Kidney epithelial cell (primary cell): ENCODE data around the gene TMEM14B. TPM values are rescaled to one million over a fixed set of nuclear protein-coding genes. Genes with fewer than 3 reads are reported as not detected.
"Not testable (repeated sequence)": the region's sequence is repeated elsewhere in the genome, so short reads cannot be mapped to it uniquely, and the experiment has no call there.

Experiments
- DNase-seq: peaks from one replicate; pipeline ENCODE4 v3.0.0-alpha.2; 2010; ENCODE audit warnings: low read depth
- H3K27me3 ChIP-seq: 2 replicates; pipeline ENCODE4 v1.6.0; 2011; ENCODE audit warnings: low read length; ENCODE audit not compliant: control insufficient read depth, insufficient read depth
- H3K36me3 ChIP-seq: 2 replicates; pipeline ENCODE4 v1.5.1; 2011; ENCODE audit warnings: low read length; ENCODE audit not compliant: control insufficient read depth, insufficient read depth
- H3K4me3 ChIP-seq: 2 replicates; pipeline ENCODE4 v1.5.1; 2011; ENCODE audit warnings: low read depth, mild to moderate bottlenecking, control low read depth, low read length
- total RNA-seq: library from RNA; depleted of rRNA; stranded (reverse); fragments of >200 nt; gene quantifications from 2 replicates; pipeline ENCODE4 v1.2.3, GENCODE V29; 2015
- TF ChIP-seq, protein P1 (sequence below): IDR thresholded peaks from 2 replicates; pipeline ENCODE4 v1.5.1; 2011; ENCODE audit warnings: mild to moderate bottlenecking, moderate library complexity, low read length, control low read depth, inconsistent platforms; ENCODE audit not compliant: insufficient read depth, poor library complexity, severe bottlenecking

The TMEM14B gene
- total RNA-seq, 1 donor from 2014 or later = 99.8 TPM

- TF ChIP-seq, protein P1, sequence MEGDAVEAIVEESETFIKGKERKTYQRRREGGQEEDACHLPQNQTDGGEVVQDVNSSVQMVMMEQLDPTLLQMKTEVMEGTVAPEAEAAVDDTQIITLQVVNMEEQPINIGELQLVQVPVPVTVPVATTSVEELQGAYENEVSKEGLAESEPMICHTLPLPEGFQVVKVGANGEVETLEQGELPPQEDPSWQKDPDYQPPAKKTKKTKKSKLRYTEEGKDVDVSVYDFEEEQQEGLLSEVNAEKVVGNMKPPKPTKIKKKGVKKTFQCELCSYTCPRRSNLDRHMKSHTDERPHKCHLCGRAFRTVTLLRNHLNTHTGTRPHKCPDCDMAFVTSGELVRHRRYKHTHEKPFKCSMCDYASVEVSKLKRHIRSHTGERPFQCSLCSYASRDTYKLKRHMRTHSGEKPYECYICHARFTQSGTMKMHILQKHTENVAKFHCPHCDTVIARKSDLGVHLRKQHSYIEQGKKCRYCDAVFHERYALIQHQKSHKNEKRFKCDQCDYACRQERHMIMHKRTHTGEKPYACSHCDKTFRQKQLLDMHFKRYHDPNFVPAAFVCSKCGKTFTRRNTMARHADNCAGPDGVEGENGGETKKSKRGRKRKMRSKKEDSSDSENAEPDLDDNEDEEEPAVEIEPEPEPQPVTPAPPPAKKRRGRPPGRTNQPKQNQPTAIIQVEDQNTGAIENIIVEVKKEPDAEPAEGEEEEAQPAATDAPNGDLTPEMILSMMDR = no peak
- Histone ChIP-seq H3K27me3 (no peaks in the 10 kb centered on the region), H3K4me3 (no peak overlapping the region), H3K36me3 (peaks cover 1% of the 10 kb centered on the region)
- DNase-seq = no peak
These were observed 21.9 kb upstream of the TMEM14B start for GRCh38 chr6:10725716-10726115.

DNA sequence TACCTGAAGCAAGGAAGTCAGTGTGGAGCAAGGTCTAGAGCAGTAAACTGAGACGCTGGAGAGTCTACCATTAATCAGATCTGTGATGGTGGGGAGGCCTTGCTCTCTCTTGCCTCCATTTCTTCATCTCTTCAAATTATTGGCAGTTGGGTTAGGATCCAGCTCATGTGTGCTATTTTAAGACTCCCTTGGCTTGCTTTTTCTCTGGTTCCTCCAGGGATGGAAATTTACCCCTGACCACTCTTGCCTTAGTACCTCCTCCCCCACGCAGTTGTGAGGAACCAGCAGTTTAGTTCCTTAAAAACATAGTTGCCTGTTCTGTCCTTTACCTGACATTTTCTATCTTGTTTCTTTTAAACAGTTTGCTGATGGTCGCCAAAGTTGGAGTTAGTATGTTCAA is 17.4 kb upstream of the TMEM14B start:
- TF ChIP-seq, protein P1 = no peak
- no peak for DNase-seq
- no peaks in the 10 kb centered on the region for H3K27me3 ChIP-seq
- H3K4me3 ChIP-seq = no peak overlapping the region
- no peaks in the 10 kb centered on the region for H3K36me3 ChIP-seq

GRCh38 chr6:10733151-10733715 is 14.4 kb upstream of the TMEM14B start:
- Histone ChIP-seq H3K36me3 (no peaks in the 10 kb centered on the region), H3K4me3 (no peak overlapping the region), H3K27me3 (no peaks in the 10 kb centered on the region)
- TF ChIP-seq, protein P1 = no peak
- no peak for DNase-seq

DNA sequence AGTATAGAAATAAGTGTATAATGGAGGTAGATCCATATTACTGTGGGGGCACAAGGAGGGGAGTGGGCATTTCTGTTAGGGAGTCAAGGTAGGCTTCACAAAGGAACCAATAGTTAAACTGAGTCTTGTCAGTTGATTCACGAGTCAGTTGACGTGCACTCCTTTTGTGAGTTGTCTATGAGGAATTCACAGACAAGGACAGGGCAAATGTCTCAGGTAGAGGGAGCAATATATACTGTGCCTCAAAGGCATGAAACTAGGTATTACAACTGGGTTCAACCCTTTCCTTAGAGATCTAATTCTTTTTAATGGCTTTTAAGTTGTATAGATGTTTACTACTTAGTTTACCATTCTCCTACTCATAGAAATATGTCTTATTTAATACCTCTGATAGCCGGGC is 13.7 kb upstream of the TMEM14B start:
- DNase-seq = no peak
- Histone ChIP-seq H3K27me3 (no peaks in the 10 kb centered on the region), H3K36me3 (no peaks in the 10 kb centered on the region), H3K4me3 (no peak overlapping the region)
- TF ChIP-seq, protein P1 = no peak

- no peaks in the 10 kb centered on the region for H3K27me3 ChIP-seq
- TF ChIP-seq, protein P1 = no peak
- no peak for DNase-seq
- no peak overlapping the region for H3K4me3 ChIP-seq
- H3K36me3 ChIP-seq = no peaks in the 10 kb centered on the region
These were observed 10.9 kb upstream of the TMEM14B start for GRCh38 chr6:10736731-10737130.

GRCh38 chr6:10740061-10740460 is 7.5 kb upstream of the TMEM14B start:
- H3K4me3 ChIP-seq = no peak overlapping the region
- no peaks in the 10 kb centered on the region for H3K36me3 ChIP-seq
- TF ChIP-seq, protein P1 = no peak
- H3K27me3 ChIP-seq = no peaks in the 10 kb centered on the region
- DNase-seq = no peak

- not testable (repeated sequence) for H3K4me3 ChIP-seq, DNase-seq, H3K27me3 ChIP-seq, H3K36me3 ChIP-seq
These were observed 6.0 kb upstream of the TMEM14B start for GRCh38 chr6:10741643-10742042.
